SJSA1 (cell line): Measurements from ENCODE around the gene SMG5. TPM values are rescaled to one million over a fixed set of nuclear protein-coding genes. Genes with fewer than 3 reads are reported as not detected.
"Not testable (repeated sequence)": the region's sequence is repeated elsewhere in the genome, so short reads cannot be mapped to it uniquely, and the experiment has no call there.

ENCODE experiments used
- DNase-seq, 2 experiments: peaks; one replicate each; pipeline ENCODE4 v3.0.0-alpha.2; 2015 to 2020; ENCODE audit warnings: low spot score in 2 of 2, low read depth in 1 of 2
- H3K27ac ChIP-seq: fragments of 250-450 bp; sonication (Bioruptor Pico); 2 replicates; pipeline ENCODE4 v1.5.1; 2020; ENCODE audit warnings: mild to moderate bottlenecking, moderate library complexity
- H3K27me3 ChIP-seq: fragments of 250-450 bp; sonication (Bioruptor Pico); replicated peaks from 2 replicates; pipeline ENCODE4 v1.5.1; 2020; ENCODE audit warnings: mild to moderate bottlenecking, moderate library complexity
- H3K36me3 ChIP-seq: fragments of 250-450 bp; sonication (Bioruptor Pico); 2 replicates; pipeline ENCODE4 v1.5.1; 2020; ENCODE audit warnings: mild to moderate bottlenecking
- H3K4me1 ChIP-seq: fragments of 250-450 bp; sonication (Bioruptor Pico); replicated peaks from 2 replicates; pipeline ENCODE4 v1.6.1; 2021; ENCODE audit warnings: mild to moderate bottlenecking
- H3K4me3 ChIP-seq: fragments of 250-450 bp; sonication (Bioruptor Pico); 2 replicates; pipeline ENCODE4 v1.5.1; 2020; ENCODE audit warnings: mild to moderate bottlenecking
- H3K9me3 ChIP-seq: fragments of 250-450 bp; sonication (Bioruptor Pico); replicated peaks from 2 replicates; pipeline ENCODE4 v1.5.1; 2020; ENCODE audit warnings: mild to moderate bottlenecking
- total RNA-seq: library from RNA; depleted of rRNA; stranded (reverse); fragments of >200 nt; shearing (Covaris generic); gene quantifications from 2 replicates; pipeline ENCODE4 v1.2.3, GENCODE V29; 2014; rRNA removed

SMG5 gene, protein sequence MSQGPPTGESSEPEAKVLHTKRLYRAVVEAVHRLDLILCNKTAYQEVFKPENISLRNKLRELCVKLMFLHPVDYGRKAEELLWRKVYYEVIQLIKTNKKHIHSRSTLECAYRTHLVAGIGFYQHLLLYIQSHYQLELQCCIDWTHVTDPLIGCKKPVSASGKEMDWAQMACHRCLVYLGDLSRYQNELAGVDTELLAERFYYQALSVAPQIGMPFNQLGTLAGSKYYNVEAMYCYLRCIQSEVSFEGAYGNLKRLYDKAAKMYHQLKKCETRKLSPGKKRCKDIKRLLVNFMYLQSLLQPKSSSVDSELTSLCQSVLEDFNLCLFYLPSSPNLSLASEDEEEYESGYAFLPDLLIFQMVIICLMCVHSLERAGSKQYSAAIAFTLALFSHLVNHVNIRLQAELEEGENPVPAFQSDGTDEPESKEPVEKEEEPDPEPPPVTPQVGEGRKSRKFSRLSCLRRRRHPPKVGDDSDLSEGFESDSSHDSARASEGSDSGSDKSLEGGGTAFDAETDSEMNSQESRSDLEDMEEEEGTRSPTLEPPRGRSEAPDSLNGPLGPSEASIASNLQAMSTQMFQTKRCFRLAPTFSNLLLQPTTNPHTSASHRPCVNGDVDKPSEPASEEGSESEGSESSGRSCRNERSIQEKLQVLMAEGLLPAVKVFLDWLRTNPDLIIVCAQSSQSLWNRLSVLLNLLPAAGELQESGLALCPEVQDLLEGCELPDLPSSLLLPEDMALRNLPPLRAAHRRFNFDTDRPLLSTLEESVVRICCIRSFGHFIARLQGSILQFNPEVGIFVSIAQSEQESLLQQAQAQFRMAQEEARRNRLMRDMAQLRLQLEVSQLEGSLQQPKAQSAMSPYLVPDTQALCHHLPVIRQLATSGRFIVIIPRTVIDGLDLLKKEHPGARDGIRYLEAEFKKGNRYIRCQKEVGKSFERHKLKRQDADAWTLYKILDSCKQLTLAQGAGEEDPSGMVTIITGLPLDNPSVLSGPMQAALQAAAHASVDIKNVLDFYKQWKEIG
- total RNA-seq = 49.8 and 68.2 TPM in 2 replicates

GRCh38 chr1:156282479-156283222, at the start of gene SMG5:
Gene SMG5, minus strand, starts transcription at chr1:156282825. Its CDS starts 145 bp downstream, at chr1:156282680.
- Histone ChIP-seq H3K9me3 (no peaks in the 10 kb centered on the region; the same call in 1 of the 2 replicates), H3K4me3 (peak within 1 kb of the TSS; percentile 92), H3K27me3 (no peaks in the 10 kb centered on the region), H3K27ac (peak within 1 kb of the TSS; percentile 82), H3K36me3 (peaks cover 33% of the 10 kb centered on the region), H3K4me1 (peaks cover 18% of the 10 kb centered on the region)
- DNase-seq = peak; percentile 95 to 98

GRCh38 chr1:156323179-156323578, 40.6 kb upstream of the SMG5 start:
- not testable (repeated sequence) for DNase-seq, H3K9me3 ChIP-seq, H3K27me3 ChIP-seq, H3K27ac ChIP-seq, H3K4me1 ChIP-seq, H3K4me3 ChIP-seq
- H3K36me3 ChIP-seq = peaks cover 87% of the 10 kb centered on the region

DNA sequence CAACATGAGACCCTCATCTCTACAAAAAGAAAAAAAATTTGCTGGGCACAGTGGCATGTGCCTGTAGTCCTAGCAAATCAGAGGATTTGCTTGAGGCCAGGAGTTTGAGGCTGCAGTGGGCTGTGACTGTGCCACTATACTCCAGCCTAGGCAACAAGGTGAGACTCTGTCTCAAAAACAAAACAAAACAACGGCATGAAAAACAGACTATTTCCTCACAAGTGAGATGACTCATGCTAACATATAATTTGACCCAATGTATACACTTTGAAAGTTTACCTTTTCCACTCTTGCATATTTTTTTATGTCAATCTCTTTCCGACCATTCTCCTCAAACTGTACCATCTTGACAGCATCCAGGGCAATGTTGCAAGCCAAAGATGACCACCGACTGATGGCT, 37.9 kb upstream of the SMG5 start:
- no peak for DNase-seq
- peaks cover 97% of the 10 kb centered on the region for H3K36me3 ChIP-seq
- H3K27me3 ChIP-seq = no peaks in the 10 kb centered on the region
- no peak overlapping the region for H3K4me3 ChIP-seq
- no peaks in the 10 kb centered on the region for H3K9me3 ChIP-seq
- H3K27ac ChIP-seq = no peak overlapping the region
- no peaks in the 10 kb centered on the region for H3K4me1 ChIP-seq

DNA sequence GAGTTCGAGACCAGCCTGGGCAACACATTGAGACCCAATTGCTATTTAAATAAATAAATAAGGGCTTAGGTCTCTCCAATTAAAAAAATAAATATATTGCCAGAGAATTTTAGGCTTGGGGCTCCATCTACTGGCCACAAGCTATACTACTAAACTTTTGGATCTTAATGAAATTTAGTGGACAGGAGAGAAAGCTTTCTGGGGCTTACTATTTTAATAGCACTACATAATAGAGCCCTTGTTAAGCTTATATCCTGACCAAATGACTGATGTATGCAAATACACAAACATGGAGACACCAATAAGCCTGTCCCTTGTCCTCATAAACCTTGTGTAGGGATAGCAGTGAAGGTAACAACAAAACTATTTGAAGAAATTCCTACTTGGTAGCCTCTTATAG, 37.0 kb upstream of the SMG5 start:
- H3K36me3 ChIP-seq = peaks cover 97% of the 10 kb centered on the region
- H3K27me3 ChIP-seq = no peaks in the 10 kb centered on the region
- no peaks in the 10 kb centered on the region for H3K9me3 ChIP-seq
- no peak overlapping the region for H3K27ac ChIP-seq
- H3K4me3 ChIP-seq = no peak overlapping the region
- peak in 1 of 2 experiments; percentile 44 for DNase-seq
- H3K4me1 ChIP-seq = no peaks in the 10 kb centered on the region

DNA sequence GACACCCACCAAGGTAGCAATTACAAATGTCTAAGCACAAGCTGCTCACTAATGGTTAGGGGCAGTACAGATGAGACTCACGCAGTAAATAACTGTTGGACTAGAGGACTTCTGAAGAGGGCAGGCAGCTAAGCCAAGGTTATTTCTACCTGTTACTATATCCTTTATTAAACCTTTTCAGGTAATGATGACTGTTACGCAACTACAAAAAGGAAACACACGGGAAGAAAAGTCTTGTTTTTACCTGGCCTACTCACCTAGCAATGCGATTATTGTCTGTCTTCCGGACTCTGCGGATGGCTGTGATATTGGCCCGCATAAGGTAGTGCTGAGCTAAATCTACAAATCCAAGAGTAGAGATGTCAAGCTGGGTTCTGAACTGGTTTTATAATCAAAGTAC, 34.3 kb upstream of the SMG5 start:
- no peaks in the 10 kb centered on the region for H3K4me1 ChIP-seq
- H3K4me3 ChIP-seq = no peak overlapping the region
- H3K9me3 ChIP-seq = no peaks in the 10 kb centered on the region
- H3K27ac ChIP-seq = no peak overlapping the region
- H3K27me3 ChIP-seq = no peaks in the 10 kb centered on the region
- DNase-seq = no peak
- peaks cover 99% of the 10 kb centered on the region for H3K36me3 ChIP-seq

DNA sequence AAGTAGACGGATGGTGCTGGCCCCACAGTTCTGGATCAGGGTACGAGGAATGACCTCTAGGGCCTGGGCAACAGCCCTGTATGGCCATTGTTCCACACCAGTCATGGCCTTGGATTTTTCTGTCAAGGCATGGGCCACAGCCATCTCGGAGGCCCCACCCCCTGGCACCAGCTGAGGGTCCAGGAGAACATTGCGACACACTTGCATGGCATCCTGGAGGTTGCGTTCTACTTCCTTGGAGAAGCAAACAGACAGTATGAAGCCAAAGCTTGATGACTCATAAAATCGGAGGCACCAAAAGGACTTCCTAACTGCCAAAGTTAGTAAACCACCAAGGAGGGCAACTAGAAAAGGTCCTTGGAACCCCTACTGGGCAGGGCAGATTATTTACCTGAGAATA, 28.3 kb upstream of the SMG5 start:
- Histone ChIP-seq H3K27ac (no peak overlapping the region), H3K4me1 (peaks cover 3% of the 10 kb centered on the region; the same call in 1 of the 2 replicates), H3K36me3 (peaks cover 95% of the 10 kb centered on the region), H3K4me3 (no peak overlapping the region), H3K27me3 (no peaks in the 10 kb centered on the region), H3K9me3 (no peaks in the 10 kb centered on the region)
- no peak for DNase-seq

- no peak for DNase-seq
- H3K4me3 ChIP-seq = no peak overlapping the region
- no peak overlapping the region for H3K27ac ChIP-seq
- no peaks in the 10 kb centered on the region for H3K27me3 ChIP-seq
- H3K9me3 ChIP-seq = no peaks in the 10 kb centered on the region
- H3K36me3 ChIP-seq = peaks cover 83% of the 10 kb centered on the region
- peaks cover 3% of the 10 kb centered on the region; the same call in 1 of the 2 replicates for H3K4me1 ChIP-seq
Measured at GRCh38 chr1:156308078-156308477, 25.5 kb upstream of the SMG5 start.

GRCh38 chr1:156305215-156305614, 22.6 kb upstream of the SMG5 start:
- H3K36me3 ChIP-seq = peaks cover 54% of the 10 kb centered on the region
- peaks cover 3% of the 10 kb centered on the region; the same call in 1 of the 2 replicates for H3K4me1 ChIP-seq

GRCh38 chr1:156303241-156303640, 20.6 kb upstream of the SMG5 start:
- Histone ChIP-seq H3K4me3 (no peak overlapping the region), H3K4me1 (peaks cover 3% of the 10 kb centered on the region; the same call in 1 of the 2 replicates), H3K27me3 (no peaks in the 10 kb centered on the region), H3K9me3 (no peaks in the 10 kb centered on the region), H3K36me3 (peaks cover 35% of the 10 kb centered on the region), H3K27ac (no peak overlapping the region)
- no peak for DNase-seq

More at GRCh38 chr1:156305215-156305614, 22.6 kb upstream of the SMG5 start:
- Histone ChIP-seq H3K27me3 (no peaks in the 10 kb centered on the region), H3K4me3 (no peak overlapping the region), H3K27ac (no peak overlapping the region), H3K9me3 (no peaks in the 10 kb centered on the region)
- no peak for DNase-seq

GRCh38 chr1:156298852-156299357, 16.3 kb upstream of the SMG5 start, which contains the start of gene VHLL:
Gene VHLL, minus strand, starts transcription at chr1:156299307. Its CDS starts 118 bp downstream, at chr1:156299189.
- H3K4me1 ChIP-seq = peaks cover 10% of the 10 kb centered on the region
- no peak for DNase-seq
- H3K27ac ChIP-seq = no peak within 1 kb of the TSS
- no peak within 1 kb of the TSS for H3K4me3 ChIP-seq
- peaks cover 7% of the 10 kb centered on the region; the same call in 1 of the 2 replicates for H3K36me3 ChIP-seq
- H3K9me3 ChIP-seq = no peaks in the 10 kb centered on the region
- no peaks in the 10 kb centered on the region for H3K27me3 ChIP-seq

DNA sequence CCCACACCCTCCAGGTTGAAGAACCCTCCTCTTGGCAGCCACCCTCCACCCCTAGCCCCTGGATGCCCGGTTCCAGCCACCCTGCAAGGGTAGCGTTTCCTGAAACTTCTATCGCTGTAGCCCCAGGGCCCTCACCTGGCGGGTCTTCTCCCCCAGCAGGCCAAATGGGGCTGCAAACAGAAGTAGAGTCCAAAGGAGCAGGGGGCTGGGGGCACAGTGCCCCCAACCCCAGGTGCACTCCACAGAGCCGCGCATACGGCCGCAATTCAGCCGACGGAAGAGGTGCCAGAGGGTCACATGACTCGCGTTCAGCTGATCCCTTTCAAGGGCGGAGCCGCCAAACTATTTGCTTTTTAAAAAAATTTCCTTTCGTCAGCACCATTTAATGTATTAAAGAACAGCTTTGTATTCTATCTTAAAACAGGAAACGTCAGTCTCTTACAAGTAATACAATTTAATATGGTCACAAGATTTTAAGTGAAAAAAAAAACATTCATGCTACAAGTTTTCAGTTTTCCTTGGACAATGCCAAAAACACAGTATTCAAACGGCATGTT, 12.8 kb upstream of the SMG5 start, which contains the start of gene GLMP:
TSS of gene GLMP (minus strand) at position 289 of the 557 bp plus-strand sequence. CDS start at position 255, 34 bp downstream.
- Histone ChIP-seq H3K36me3 (peaks cover 11% of the 10 kb centered on the region; the same call in 1 of the 2 replicates), H3K4me1 (peaks cover 10% of the 10 kb centered on the region), H3K27ac (no peak within 1 kb of the TSS), H3K4me3 (peak within 1 kb of the TSS; percentile 42), H3K9me3 (no peaks in the 10 kb centered on the region), H3K27me3 (no peaks in the 10 kb centered on the region)
- DNase-seq = peak in 1 of 2 experiments; percentile 36

GRCh38 chr1:156293895-156294294, 11.3 kb upstream of the SMG5 start:
- Histone ChIP-seq H3K36me3 (peaks cover 17% of the 10 kb centered on the region), H3K4me1 (peaks cover 10% of the 10 kb centered on the region), H3K27me3 (no peaks in the 10 kb centered on the region), H3K9me3 (no peaks in the 10 kb centered on the region), H3K27ac (no peak overlapping the region), H3K4me3 (no peak overlapping the region)
- DNase-seq = no peak
